NCI-H1417 (cell line): ENCODE measurements around the gene TIMM23.
"Not testable (repeated sequence)": the region's sequence is repeated elsewhere in the genome, so short reads cannot be mapped to it uniquely, and the experiment has no call there.

Experiments used
- DNase-seq, 3 experiments: peaks; one replicate each; lab custom pipeline; 2025; lab: John Stamatoyannopoulos, UW

Gene TIMM23

DNA sequence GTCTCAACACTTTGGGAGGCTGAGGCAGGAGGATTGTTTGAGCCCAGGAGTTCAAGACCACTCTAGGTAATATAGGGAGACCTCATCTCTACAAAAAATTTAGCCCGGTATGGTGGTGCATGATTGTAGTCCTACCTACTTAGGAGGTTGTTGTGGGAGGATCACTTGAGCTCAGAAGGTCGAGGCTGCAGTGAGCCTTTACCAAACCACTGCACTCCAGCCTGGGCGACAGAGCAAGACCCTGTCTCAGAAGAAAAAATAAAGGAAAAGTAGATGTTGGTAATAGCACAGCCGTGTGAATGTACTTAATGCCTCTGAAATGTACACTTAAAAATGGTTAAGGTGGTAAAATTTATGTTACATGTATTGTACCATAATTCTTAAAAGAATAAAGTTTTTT, 25.3 kb downstream of the TIMM23 start:
- no peak for DNase-seq

DNA sequence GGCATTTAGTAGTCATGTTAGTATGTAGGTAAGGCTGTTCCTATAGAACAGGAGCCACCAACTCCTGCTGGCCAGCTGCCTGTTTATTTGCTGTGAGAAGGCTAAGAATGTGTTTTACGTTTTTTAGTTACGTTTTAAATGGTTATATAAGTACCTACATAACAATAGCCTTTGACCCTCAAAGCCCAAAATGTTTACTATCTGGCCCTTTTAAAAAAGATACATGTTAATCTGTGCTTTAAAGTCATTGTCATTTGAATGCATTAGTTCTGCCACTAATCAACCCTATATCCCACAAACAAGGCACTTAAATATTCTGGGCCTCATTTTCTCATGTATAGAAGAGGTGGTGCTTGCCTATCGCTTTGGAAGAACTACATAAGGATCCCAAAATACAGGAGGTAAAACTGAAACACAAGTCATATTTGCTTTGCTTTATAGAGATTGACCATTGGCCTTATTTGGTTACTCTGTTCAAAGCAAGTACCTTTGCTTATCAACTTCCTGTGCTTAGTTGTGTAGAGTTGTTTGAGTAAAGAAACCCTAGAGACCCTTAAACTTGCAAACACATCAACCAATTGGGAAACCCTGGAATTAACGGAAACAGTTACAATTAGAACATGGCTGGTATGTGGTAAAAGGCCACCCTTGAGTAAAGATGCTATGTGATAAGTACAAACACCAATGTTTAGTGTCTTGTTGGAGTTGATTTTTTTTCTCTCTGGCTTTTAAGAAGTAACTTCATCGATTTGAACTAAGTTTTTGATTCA, 25.9 kb downstream of the TIMM23 start:
- DNase-seq = no peak

DNA sequence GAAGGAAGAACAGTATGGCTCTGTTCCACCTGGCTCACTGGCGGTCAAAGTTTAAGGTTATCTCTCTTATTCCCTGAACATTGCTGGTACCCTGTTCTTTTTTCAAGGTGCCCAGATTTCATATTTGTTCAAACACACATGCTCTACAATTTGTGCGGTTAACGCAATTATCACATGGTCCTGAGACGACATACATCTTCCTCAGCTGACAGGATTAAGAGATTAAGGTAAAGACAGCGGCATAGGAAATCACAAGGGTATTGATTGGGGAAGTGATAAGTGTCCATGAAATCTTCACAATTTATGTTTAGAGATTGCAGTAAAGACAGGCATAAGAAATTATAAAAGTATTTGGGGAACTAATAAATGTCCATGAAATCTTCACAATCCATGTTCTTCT, 27.7 kb downstream of the TIMM23 start:
- DNase-seq = not testable (repeated sequence)

DNA sequence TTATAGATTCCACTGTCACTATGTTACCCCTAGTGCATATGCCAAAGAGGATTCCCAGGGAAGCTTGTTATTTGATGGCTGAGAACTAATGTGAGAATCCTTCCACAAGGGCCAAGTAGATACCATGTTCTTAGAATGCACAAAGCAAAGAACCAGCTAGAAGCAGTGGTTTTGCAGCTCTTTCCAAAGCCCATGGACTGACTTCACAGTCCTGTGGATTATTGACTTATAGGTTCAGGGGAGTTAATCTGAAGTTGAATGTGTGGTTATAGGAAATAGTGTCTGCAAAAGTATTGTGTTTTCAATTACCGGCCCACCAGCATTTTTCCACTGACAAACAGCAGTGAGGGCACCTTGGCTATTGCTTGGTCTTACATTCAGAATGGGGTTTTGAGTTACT, 28.2 kb downstream of the TIMM23 start:
- DNase-seq = no peak

DNA sequence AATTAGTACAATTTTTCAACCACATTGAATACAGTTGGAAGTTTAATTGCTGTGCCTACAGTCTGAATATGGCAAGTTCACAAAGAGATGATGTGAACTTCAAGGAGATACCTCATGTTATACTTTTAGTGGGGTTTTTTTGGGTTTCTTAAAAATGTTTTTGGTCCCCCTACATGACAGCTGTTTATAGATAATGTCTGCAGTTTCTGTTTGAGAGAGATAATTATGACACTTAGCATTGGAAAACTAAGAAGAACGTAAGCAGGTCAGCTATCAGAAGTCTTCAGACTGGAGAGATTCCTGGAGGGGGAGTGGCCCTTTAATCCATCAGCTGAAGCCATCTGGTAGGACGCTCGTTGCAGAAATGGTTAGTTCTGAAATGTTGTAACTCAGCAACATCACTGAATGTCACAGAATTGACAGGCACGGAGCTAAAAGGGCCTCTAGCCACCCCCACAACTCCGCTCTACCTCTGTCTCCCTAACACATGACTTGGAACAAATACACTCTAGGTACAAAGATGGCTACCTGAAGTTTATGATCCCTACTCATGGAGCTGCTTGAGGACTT, 29.0 kb downstream of the TIMM23 start:
- no peak for DNase-seq

DNA sequence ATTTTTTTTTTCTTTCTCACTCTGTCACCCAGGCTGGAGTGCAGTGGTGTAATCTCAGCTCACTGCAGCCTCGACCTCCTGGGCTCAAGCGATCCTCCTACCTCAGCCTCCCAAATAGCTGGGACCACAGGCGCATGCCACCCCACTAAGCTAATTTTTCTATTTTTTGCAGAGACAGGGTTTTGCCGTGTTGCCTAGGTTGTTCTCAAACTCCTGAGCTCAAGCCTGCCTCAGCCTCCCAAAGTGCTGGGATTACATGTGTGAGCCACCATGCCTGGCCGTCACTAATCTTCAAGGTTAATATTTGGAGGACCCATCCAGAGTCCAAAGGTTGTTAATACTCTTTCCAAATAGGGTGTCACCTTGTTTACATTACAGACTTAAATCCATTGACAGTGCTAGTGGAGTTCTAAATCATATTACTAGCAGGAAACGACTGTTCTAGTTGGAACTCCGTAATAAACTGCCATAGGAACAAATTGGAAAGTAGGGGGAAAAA, 29.9 kb downstream of the TIMM23 start:
- not testable (repeated sequence) for DNase-seq

DNA sequence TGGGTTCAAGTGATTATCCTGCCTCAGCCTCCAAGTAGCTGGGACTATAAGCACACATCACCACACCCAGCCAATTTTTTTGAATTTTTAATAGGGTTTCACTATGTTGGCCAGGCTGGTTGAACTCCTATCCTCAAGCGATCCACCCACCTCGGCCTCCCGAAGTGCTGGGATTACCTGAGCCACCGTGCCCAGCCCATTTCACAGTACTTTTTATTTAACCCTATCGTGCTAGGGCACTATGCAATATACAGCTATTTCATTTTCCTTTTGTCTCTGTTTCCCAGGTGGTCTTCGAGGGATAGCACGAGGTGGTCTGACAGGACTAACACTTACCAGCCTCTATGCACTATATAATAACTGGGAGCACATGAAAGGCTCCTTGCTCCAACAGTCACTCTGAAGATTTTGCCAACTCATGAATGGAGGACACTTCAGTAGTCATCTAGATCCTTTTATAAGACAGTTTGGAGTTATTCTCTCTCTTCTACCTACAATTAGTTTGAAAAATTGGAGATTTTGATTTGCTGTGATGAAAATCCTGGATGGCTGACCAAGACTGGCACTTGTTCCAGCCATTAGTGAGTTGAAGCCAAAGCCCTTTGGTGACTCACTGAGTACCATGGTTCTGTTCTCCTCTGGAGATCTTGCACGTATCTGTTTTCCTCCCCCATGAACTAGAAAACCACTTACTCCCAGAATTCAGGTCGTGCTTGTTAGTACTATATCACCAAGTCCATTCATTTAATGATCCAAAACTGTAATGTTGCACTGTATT, 30.8 kb downstream of the TIMM23 start:
- peak in 1 of 3 experiments; percentile 1 for DNase-seq

DNA sequence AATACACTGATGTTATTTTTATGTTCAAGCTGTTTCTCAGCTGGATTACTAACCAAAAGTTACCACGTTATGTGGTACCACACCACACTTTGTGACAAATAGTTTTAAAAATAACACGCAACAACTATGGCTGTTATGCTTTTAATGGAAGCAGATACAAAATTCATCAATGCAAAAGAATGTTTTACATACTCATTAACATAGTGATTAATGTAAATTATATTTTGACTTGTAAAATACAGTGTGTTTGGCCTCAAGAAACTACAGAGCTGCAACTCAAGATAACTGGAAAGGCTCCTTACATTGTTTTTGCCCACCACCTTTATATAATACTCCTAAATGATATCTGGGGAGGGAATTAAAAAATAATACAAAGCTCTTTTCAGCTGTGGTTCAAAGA, 32.7 kb downstream of the TIMM23 start:
- DNase-seq = no peak

DNA sequence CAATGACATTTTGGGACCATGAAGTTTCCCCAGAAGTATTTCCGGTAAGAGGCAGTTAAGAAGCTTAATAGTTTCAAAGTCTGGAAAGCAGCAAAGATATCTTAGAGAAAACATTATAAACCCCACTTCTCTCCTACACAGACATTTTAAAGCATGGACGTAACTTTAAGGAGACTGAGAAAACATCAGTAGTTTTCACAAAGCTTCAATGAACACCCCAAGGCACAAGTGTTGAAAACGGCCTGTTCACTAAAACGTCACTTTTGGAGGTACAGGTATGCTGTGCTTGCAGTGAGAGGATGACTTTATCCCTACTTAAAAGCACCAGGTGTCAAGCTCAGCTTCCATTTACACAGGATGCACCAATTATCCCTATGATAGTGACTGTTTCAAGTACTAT, 33.1 kb downstream of the TIMM23 start:
- no peak for DNase-seq

DNA sequence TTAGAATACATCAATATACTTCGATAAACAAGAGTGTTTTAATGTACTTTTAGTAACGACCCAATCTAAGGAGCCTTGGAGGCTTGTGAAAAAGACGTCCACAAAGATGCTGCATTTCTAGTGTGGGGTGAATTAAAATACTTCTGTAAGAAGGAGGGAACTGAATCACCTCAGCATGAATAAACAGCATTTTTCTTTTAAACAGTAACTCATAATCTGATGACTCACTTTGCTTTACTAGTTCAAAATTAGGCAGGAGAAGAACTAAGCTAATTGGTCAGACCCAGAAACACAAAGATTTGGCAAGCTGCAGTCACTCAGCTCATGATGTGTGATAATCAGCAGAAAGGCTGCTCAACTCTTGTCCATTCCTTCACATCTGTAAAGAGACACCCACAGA, 33.9 kb downstream of the TIMM23 start:
- no peak for DNase-seq

DNA sequence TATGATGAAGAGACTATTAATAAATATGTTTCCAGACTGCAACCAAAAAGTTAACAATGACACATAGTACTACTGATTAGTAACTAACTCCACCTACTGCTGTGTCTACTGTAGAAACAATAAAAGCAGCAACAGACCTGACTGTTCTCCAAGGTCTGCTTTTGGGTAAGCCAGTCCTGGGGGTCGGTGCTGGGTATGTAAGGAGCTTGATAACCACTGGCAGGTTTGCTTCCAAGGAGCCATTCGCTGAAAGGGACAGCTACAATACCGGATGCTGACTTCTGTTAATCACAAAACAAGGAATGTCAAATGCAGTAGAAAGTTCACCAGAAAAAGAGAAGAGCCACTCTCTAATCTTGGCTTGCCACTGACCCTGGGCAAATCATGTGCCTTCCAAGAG, 40.5 kb downstream of the TIMM23 start:
- no peak for DNase-seq

DNA sequence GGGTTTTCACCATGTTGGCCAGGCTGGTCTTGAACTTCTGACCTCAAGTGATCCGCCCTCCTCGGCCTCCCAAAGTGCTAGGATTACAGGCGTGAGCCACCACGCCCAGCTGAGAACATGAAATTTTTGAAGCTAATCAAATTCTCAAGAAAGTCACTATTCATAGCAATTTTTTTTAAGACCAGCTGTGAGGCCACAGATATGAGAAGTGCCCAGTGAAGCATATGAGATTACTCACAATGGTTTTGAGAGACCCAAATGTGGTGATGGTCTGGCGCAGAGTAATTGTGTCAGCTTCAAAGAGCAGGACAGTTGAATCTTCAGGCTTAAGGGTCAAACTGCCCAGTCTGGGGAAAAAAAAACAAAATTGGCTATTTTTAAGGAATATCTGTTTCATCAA, 41.9 kb downstream of the TIMM23 start:
- no peak for DNase-seq

DNA sequence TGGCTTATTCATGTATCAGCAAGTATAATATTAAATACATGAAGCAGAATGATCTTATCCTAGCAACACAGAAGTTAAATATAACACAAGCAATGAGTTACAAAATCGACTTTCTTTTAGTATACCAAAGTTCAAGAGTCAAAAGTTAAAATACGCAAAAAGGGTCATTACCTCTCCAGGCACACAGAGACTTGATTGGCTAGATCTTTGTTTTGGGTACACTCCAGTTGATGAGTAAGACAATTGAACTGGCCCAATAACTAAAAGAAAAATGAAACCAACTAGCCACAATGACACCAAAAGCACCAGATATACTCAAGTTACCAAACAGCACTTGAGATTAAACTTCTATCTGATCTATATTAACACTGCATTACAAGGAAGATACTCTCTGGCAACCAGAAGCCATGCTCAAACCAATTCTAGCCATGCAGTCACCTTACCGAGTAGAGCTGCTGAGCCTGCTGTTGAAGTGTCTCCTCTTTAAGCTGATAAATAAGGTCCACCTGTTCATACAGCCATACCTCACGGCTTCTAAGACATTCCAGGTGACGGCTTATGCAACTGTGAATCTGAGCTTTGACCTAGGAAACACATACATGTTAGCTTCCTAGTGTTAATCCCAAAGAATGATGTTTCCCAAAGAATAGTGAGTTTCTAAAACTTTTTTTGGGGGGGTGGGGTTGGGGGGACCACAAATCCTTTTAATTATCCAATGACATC, 42.6 kb downstream of the TIMM23 start:
- DNase-seq = no peak

DNA sequence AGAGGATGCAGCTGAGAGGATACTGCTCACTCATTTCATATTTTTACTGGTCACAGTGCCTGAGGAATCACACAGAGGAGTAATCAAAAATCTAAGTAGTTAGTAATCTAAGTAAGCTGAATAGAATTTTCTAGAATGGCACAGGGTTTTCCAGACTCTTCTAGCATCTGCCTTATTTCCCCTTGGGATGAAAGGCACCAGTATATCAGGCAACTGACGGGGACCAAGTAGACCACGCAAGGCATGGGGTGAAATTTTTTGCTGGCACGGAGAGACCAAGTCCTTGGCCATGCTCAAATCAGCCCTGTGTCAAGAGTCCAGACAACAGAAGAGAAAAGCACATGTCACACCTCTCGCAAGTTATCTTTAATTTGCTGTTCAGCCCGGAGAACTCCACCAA, 43.9 kb downstream of the TIMM23 start:
- DNase-seq = no peak

DNA sequence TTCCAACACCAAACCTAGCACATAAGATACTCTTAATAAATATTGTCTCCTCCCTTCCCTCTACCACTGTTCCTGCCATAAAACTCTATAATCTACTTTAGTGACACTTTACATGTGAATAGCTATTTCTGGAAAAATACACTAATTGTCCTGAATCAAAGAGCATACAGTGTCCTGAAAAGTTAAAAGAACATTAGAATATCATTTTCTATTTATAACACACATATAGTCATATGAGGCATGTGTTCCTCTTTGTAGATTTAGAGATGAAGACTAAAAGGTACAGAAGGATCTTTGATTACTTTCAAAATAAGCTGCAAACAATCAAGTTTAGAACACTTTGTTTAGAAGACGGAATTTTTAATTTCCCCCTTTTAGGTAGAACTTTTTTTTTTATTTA, 44.5 kb downstream of the TIMM23 start:
- DNase-seq = no peak

DNA sequence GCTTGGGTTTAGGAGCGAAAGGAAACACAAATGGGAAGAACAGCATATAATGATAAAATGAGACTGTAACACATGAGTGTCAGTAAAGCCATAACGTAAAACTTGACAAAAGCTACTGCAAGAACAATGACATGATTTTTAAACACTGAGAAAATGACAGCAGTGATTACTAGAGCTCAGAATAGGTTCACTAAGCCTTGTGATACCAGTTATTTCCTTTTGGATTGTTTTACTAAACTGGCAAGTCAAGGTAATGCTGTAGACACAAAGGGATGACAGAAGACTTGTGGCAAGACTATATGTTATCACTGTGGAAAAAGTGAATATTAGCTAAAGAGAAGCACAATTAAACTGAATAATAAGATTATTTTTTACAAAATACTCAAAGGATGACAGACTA, 45.4 kb downstream of the TIMM23 start:
- DNase-seq = no peak

DNA sequence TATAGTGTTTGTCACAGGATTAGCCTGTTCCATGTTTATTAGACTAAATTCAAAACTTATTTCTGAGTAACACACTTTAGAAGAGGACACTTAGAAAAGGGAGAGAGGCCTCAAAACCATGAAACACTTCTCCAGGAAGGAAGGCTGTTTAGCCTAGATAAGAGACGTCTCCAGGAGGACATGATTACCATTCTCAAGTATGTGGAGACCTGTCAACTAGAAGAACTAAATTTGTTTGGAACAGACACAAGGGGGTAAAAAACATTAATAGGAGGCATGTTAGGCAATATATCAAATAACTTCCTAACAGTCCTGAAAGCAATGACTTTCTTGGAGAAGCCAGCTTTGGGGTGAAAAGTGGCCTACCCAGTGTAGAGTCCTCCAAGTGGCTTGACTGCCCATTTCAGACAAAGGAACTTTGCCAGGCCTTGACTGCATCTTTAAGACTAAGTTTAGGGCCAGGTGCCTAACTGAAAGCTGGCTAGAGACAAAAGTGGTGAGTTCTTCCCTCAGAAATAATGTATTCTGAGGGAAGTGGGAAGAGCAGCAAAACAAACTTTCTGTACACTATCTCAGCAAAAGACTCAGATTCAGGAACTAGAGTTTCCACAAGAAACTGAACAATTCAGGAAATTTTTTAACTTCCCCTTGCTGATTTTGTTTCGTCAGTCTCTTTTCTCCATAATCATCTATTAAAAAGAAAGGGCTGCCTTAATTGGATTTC, 46.3 kb downstream of the TIMM23 start:
- DNase-seq = no peak

DNA sequence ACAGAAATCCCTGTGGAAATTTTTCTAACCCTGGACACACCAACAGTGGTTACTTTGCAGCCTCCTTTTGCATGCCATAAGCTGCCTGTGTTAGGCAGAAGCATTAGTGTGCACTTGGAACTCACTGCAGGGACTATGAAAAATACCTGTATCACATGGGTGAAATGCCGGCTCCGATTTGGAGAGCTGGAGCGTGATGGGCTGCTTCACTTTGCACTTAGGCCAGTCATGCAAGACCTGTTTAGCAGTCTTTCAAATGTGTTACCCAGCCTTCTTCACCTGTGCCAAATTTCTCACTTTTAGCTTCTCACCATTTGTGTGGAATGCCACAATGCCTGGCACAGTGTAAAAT, 46.9 kb downstream of the TIMM23 start:
- no peak for DNase-seq

DNA sequence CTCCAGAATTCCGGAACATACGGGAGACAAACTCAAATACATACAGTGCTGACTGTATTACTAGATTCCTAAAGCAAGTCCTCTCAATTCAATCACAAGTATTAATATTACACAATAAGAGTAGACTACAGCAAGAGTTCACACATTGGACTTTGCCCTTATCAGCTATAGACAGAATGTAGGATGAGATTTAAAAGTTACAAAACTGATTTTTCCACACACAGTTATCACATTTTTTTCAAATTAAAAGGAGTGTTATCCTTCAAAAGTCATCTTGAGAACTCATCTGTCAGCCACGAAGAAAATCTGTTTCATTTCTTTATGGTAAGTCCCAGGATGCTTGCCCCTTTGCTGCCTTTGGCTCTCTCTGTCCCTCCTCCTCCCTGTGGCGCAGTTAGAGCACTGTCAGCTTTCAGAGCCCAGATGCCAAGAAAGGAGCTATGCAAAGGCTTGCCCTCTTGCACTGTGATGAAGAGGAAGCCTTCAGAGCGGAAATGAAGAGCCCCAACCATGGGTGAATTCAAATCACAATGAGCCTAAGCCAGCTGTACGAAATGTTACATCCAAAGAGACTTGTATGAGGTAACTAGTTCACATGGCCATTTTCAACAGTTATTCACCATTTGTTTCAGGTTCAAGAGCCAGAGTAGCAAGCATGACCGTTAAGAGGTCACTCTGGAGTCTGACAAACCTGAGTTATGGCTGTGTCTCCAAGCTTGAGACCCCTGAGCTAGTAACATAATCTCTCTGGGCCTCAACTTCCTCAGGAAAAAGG, 47.5 kb downstream of the TIMM23 start:
- DNase-seq = no peak

DNA sequence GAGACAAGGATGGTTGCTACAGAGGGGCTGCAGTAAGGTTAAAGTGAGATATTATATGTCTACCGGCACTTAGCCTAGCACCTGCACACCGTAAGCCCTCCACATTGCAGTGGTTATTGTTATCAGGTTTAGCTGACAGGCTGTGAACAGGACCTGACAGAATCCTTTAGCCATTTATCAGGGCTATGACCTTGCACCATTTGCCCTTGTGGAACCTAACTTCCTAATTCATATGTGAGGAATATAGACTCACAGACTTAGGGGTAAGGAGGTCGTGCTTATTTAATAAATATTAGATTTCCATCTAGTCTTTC, 48.0 kb downstream of the TIMM23 start:
- no peak for DNase-seq
